ENCODE results near the gene ZNF25.
"Not testable (repeated sequence)": the region's sequence is repeated elsewhere in the genome, so short reads cannot be mapped to it uniquely, and the experiment has no call there.

GRCh38 chr10:38000474-38000873, 24.0 kb upstream of the ZNF25 start:
- not testable (repeated sequence) for TF ChIP-seq NFRKB, ARNT, SP1 (IDR thresholded peaks at IDR 0.05)
